GM23338 (cell line): Measurements from ENCODE around the gene IZUMO1R. TPM values are rescaled to one million over a fixed set of nuclear protein-coding genes. Genes with fewer than 3 reads are reported as not detected.

Source experiments
- ATAC-seq: fragments of 200-7000 bp; cut with Tn5 transposase; 3 replicates; pipeline ENCODE4 v1.9.1; 2020
- DNase-seq: peaks from one replicate; pipeline ENCODE4 v3.0.0-alpha.2; 2015; ENCODE audit warnings: low spot score
- H2AFZ ChIP-seq: fragments of 200-600 bp; sonication (generic); 2 replicates; pipeline ENCODE4 v1.8.0; 2016; ENCODE audit warnings: antibody characterized with exemption, mild to moderate bottlenecking, moderate library complexity
- H3F3A ChIP-seq: fragments of 200-600 bp; sonication (generic); replicated peaks from 2 replicates; pipeline ENCODE4 v1.8.0; 2017; ENCODE audit warnings: antibody characterized with exemption, mixed run types, low read depth
- H3K27ac ChIP-seq: fragments of 200-600 bp; sonication (generic); 2 replicates; pipeline ENCODE4 v1.6.1; 2016; ENCODE audit warnings: low read depth
- H3K27me3 ChIP-seq: fragments of 200-600 bp; sonication (generic); 2 replicates; pipeline ENCODE4 v1.8.0; 2016; ENCODE audit warnings: mild to moderate bottlenecking, mixed run types, moderate library complexity; ENCODE audit not compliant: insufficient read depth
- H3K36me3 ChIP-seq: fragments of 200-600 bp; sonication (generic); 2 replicates; pipeline ENCODE4 v1.8.0; 2016; ENCODE audit warnings: mild to moderate bottlenecking; ENCODE audit not compliant: insufficient read depth
- H3K4me1 ChIP-seq: fragments of 200-600 bp; sonication (generic); 2 replicates; pipeline ENCODE4 v1.8.0; 2016; ENCODE audit warnings: mild to moderate bottlenecking, moderate library complexity; ENCODE audit not compliant: insufficient read depth
- H3K4me2 ChIP-seq: fragments of 200-600 bp; sonication (generic); 2 replicates; pipeline ENCODE4 v1.7.1; 2017; ENCODE audit warnings: mixed run types
- H3K4me3 ChIP-seq: fragments of 200-600 bp; sonication (generic); 2 replicates; pipeline ENCODE4 v1.6.1; 2016; ENCODE audit warnings: mixed run types
- H3K79me2 ChIP-seq: fragments of 200-600 bp; sonication (generic); replicated peaks from 2 replicates; pipeline ENCODE4 v1.8.0; 2017; ENCODE audit warnings: mild to moderate bottlenecking; ENCODE audit not compliant: insufficient read depth
- H3K9me2 ChIP-seq: fragments of 200-600 bp; sonication (generic); 2 replicates; pipeline ENCODE4 v1.8.0; 2017; ENCODE audit not compliant: insufficient read depth
- H4K20me1 ChIP-seq: fragments of 200-600 bp; sonication (generic); replicated peaks from 2 replicates; pipeline ENCODE4 v1.8.0; 2017; ENCODE audit warnings: mild to moderate bottlenecking; ENCODE audit not compliant: insufficient read depth
- H3K27ac Mint-ChIP-seq: 2 replicates; pipeline ENCODE4 v1.8.0; 2020; ENCODE audit warnings: inconsistent platforms, mild to moderate bottlenecking, moderate library complexity, mixed read lengths
- H3K27me3 Mint-ChIP-seq: 3 replicates; pipeline ENCODE4 v1.8.0; 2022; ENCODE audit warnings: low read depth, mild to moderate bottlenecking, moderate library complexity, mixed read lengths, inconsistent platforms; ENCODE audit not compliant: insufficient read depth, poor library complexity
- H3K36me3 Mint-ChIP-seq: 3 replicates; pipeline ENCODE4 v1.8.0; 2021; ENCODE audit warnings: low read depth, mild to moderate bottlenecking, inconsistent platforms, moderate library complexity, mixed read lengths
- H3K4me1 Mint-ChIP-seq: 3 replicates; pipeline ENCODE4 v1.8.0; 2020; ENCODE audit warnings: mild to moderate bottlenecking, inconsistent platforms, mixed read lengths
- H3K4me3 Mint-ChIP-seq: 3 replicates; pipeline ENCODE4 v1.8.0; 2021; ENCODE audit warnings: moderate library complexity, mild to moderate bottlenecking, inconsistent platforms, mixed read lengths
- H3K9me3 Mint-ChIP-seq: 3 replicates; pipeline ENCODE4 v1.8.0; 2020; ENCODE audit warnings: moderate library complexity, mild to moderate bottlenecking, inconsistent platforms, mixed read lengths
- CREB1 ChIP-seq: fragments of 250-450 bp; sonication (Bioruptor Pico); IDR thresholded peaks from 2 replicates; pipeline ENCODE4 v1.5.0; 2020; ENCODE audit warnings: low read depth, mild to moderate bottlenecking, moderate library complexity
- CTCF ChIP-seq, 2 experiments: fragments of 200-600 bp in 1 of 2; sonication (generic) in 1 of 2; conservative IDR thresholded peaks; 2 replicates each; pipeline versions ENCODE4 v1.5.1 to v1.6.1; 2016 to 2017; ENCODE audit warnings: antibody characterized with exemption in 2 of 2, low read depth in 2 of 2, mild to moderate bottlenecking in 2 of 2, moderate library complexity in 1 of 2
- ETS1 ChIP-seq: IDR thresholded peaks from 2 replicates; pipeline ENCODE4 v1.6.1; 2016; ENCODE audit warnings: antibody characterized with exemption
- EZH2 ChIP-seq: fragments of 200-600 bp; sonication (generic); IDR thresholded peaks from one replicate; pipeline ENCODE4 v1.8.0; 2017; ENCODE audit warnings: antibody characterized with exemption, mild to moderate bottlenecking, low read depth; ENCODE audit not compliant: unreplicated experiment
- JUNB ChIP-seq: IDR thresholded peaks from one replicate; pipeline ENCODE4 v1.6.1; 2016; ENCODE audit warnings: antibody characterized with exemption; ENCODE audit not compliant: unreplicated experiment
- POLR2AphosphoS5 ChIP-seq: IDR thresholded peaks from 2 replicates; pipeline ENCODE4 v1.6.1; 2016; ENCODE audit warnings: antibody characterized with exemption, low read depth
- REST ChIP-seq: IDR thresholded peaks from one replicate; pipeline ENCODE4 v1.6.1; 2018; ENCODE audit warnings: antibody characterized with exemption; ENCODE audit not compliant: unreplicated experiment
- STAT1 ChIP-seq: IDR thresholded peaks from one replicate; pipeline ENCODE4 v1.6.1; 2016; ENCODE audit warnings: antibody characterized with exemption; ENCODE audit not compliant: unreplicated experiment
- ZNF114 ChIP-seq: fragments of 250-450 bp; sonication (Bioruptor Pico); IDR thresholded peaks from 2 replicates; pipeline ENCODE4 v1.5.0; 2020; ENCODE audit warnings: mild to moderate bottlenecking, moderate library complexity
- ZNF331 ChIP-seq: fragments of 250-450 bp; sonication (Bioruptor Pico); IDR thresholded peaks from 2 replicates; pipeline ENCODE4 v1.5.0; 2020; ENCODE audit warnings: low read depth, mild to moderate bottlenecking, moderate library complexity
- ZNF462 ChIP-seq: fragments of 250-450 bp; sonication (Bioruptor Pico); IDR thresholded peaks from 2 replicates; pipeline ENCODE4 v1.5.0; 2020; ENCODE audit warnings: mild to moderate bottlenecking, moderate library complexity
- polyA plus RNA-seq: library from polyadenylated mRNA; unstranded; fragments of >200 nt; fragmentation: Nextera tagmentation; extraction: Ambion mirVana; gene quantifications from 2 replicates; pipeline ENCODE4 v1.2.1, GENCODE V29; 2016
- total RNA-seq: library from RNA; depleted of rRNA; stranded (reverse); fragments of >200 nt; shearing (Covaris generic); gene quantifications from 2 replicates; pipeline ENCODE4 v1.2.3, GENCODE V29; 2014

IZUMO1R gene
- total and polyA plus RNA-seq, 2 experiments from 2014 or later = not detected

- no peaks in the 10 kb centered on the region for H3K79me2 ChIP-seq
- no peaks in the 10 kb centered on the region for H3K27me3 ChIP-seq
- H3K4me1 ChIP-seq = no peaks in the 10 kb centered on the region
- no peaks in the 10 kb centered on the region for H3F3A ChIP-seq
- no peaks in the 10 kb centered on the region for H3K4me1 Mint-ChIP-seq
- DNase-seq (no peak), ATAC-seq (no peak)
- no peaks in the 10 kb centered on the region for H3K36me3 Mint-ChIP-seq
- H3K27ac Mint-ChIP-seq = no peak overlapping the region
- H3K9me2 ChIP-seq = no peaks in the 10 kb centered on the region; the same call in 1 of the 2 replicates
- TF ChIP-seq STAT1 (no peak), REST (no peak), CREB1 (CRISPR knock-in tag) (no peak), POLR2AphosphoS5 (no peak), ZNF331 (CRISPR knock-in tag) (no peak), ZNF114 (CRISPR knock-in tag) (no peak), ZNF462 (CRISPR knock-in tag) (no peak), EZH2 (no peak), CTCF (conservative IDR thresholded peaks at IDR 0.05; ENCODE audit: low read depth in 2 of 2) (no peak), JUNB (no peak), ETS1 (no peak)
- H4K20me1 ChIP-seq = no peaks in the 10 kb centered on the region
- H3K27me3 Mint-ChIP-seq = peaks cover 3% of the 10 kb centered on the region
- no peaks in the 10 kb centered on the region; the same call in 1 of the 2 replicates for H3K36me3 ChIP-seq
- H3K9me3 Mint-ChIP-seq = no peaks in the 10 kb centered on the region
- no peak overlapping the region for H2AFZ ChIP-seq
- H3K27ac ChIP-seq = no peak overlapping the region
- H3K4me3 ChIP-seq = no peak overlapping the region
- no peak overlapping the region for H3K4me2 ChIP-seq
- H3K4me3 Mint-ChIP-seq = no peak overlapping the region
Measured at GRCh38 chr11:94322501-94322900, 18.1 kb downstream of the IZUMO1R start.
